HS-27A (cell line): ENCODE measurements around the gene TAS2R60.
"Not testable (repeated sequence)": the region's sequence is repeated elsewhere in the genome, so short reads cannot be mapped to it uniquely, and the experiment has no call there.

Experiments
- DNase-seq: peaks from one replicate; pipeline ENCODE4 v3.0.0-alpha.2; 2012; ENCODE audit warnings: low read depth, missing footprints

TAS2R60 gene

GRCh38 chr7:143444063-143444782, 970 bp downstream of the TAS2R60 start:
- DNase-seq = no peak

- DNase-seq = no peak
Measured at GRCh38 chr7:143444785-143445184, 1.5 kb downstream of the TAS2R60 start.

- DNase-seq = no peak
Measured at GRCh38 chr7:143447466-143447865, 4.2 kb downstream of the TAS2R60 start.

- no peak for DNase-seq
Measured at GRCh38 chr7:143448429-143448828, 5.2 kb downstream of the TAS2R60 start.

GRCh38 chr7:143449793-143450192, 6.5 kb downstream of the TAS2R60 start:
- no peak for DNase-seq

GRCh38 chr7:143451122-143451521, 7.9 kb downstream of the TAS2R60 start:
- no peak for DNase-seq

GRCh38 chr7:143451746-143452145, 8.5 kb downstream of the TAS2R60 start:
- DNase-seq = no peak

- no peak for DNase-seq
Measured at GRCh38 chr7:143452495-143452894, 9.2 kb downstream of the TAS2R60 start.

- no peak for DNase-seq
Measured at GRCh38 chr7:143454091-143454680, 10.9 kb downstream of the TAS2R60 start.

GRCh38 chr7:143455491-143455890, 12.2 kb downstream of the TAS2R60 start:
- DNase-seq = no peak

GRCh38 chr7:143455942-143456341, 12.7 kb downstream of the TAS2R60 start:
- no peak for DNase-seq

- DNase-seq = peak; percentile 2
Measured at GRCh38 chr7:143456992-143457793, 13.9 kb downstream of the TAS2R60 start.

GRCh38 chr7:143458263-143458662, 15.0 kb downstream of the TAS2R60 start:
- DNase-seq = no peak

- DNase-seq = no peak
Measured at GRCh38 chr7:143458681-143459080, 15.4 kb downstream of the TAS2R60 start.

- DNase-seq = no peak
Measured at GRCh38 chr7:143459359-143459758, 16.1 kb downstream of the TAS2R60 start.

- DNase-seq = no peak
Measured at GRCh38 chr7:143460271-143460979, 17.2 kb downstream of the TAS2R60 start.

- no peak for DNase-seq
Measured at GRCh38 chr7:143462045-143462444, 18.8 kb downstream of the TAS2R60 start.

GRCh38 chr7:143463556-143463955, 20.3 kb downstream of the TAS2R60 start:
- no peak for DNase-seq

GRCh38 chr7:143463957-143464356, 20.7 kb downstream of the TAS2R60 start:
- no peak for DNase-seq

- DNase-seq = no peak
Measured at GRCh38 chr7:143467724-143468123, 24.5 kb downstream of the TAS2R60 start.

- DNase-seq = not testable (repeated sequence)
Measured at GRCh38 chr7:143472071-143472689, 28.9 kb downstream of the TAS2R60 start.
